Suprapubic skin (tissue), 3 donors: ENCODE results near the gene STAG1.

Experiments
- CTCF ChIP-seq, 2 donors: fragments of 200-600 bp in 1 of 2; fragments of 450-650 bp in 1 of 2; sonication (generic) in 1 of 2; IDR thresholded peaks; one replicate each; pipeline ENCODE4 v1.5.1; 2016 to 2019; ENCODE audit warnings: antibody characterized with exemption in 2 of 2, mild to moderate bottlenecking in 1 of 2, moderate library complexity in 1 of 2
- EP300 ChIP-seq: sonication (generic); formaldehyde crosslinking; IDR thresholded peaks from one replicate; pipeline ENCODE4 v1.6.1; 2017; ENCODE audit warnings: antibody characterized with exemption
- POLR2A ChIP-seq, 2 donors: fragments of 450-650 bp; IDR thresholded peaks; one replicate each; pipeline ENCODE4 v1.6.1; 2017; ENCODE audit warnings: antibody characterized with exemption in 2 of 2, mild to moderate bottlenecking in 2 of 2, moderate library complexity in 2 of 2

GRCh38 chr3:136676009-136676408 lies 76.2 kb downstream of the STAG1 start:
- no peak for TF ChIP-seq CTCF (IDR thresholded peaks at IDR 0.05)
- TF ChIP-seq EP300, result no peak
- TF ChIP-seq POLR2A (IDR thresholded peaks at IDR 0.05), result no peak
